HepG2 (cell line): ENCODE data around the gene SYT7. TPM values are rescaled to one million over a fixed set of nuclear protein-coding genes. Genes with fewer than 3 reads are reported as not detected.

Experiments
- ATF5 ChIP-seq: sonication (generic); formaldehyde crosslinking; IDR thresholded peaks from 2 replicates; pipeline ENCODE4 v1.4.0; 2020; ENCODE audit warnings: mild to moderate bottlenecking, low read depth, missing genetic modification reagents
- ATF6 ChIP-seq: sonication (generic); formaldehyde crosslinking; conservative IDR thresholded peaks from 2 replicates; pipeline ENCODE4 v1.4.0; 2020; ENCODE audit warnings: missing genetic modification reagents
- E2F5 ChIP-seq: sonication (generic); formaldehyde crosslinking; conservative IDR thresholded peaks from 2 replicates; pipeline ENCODE4 v1.4.0; 2020; ENCODE audit warnings: missing genetic modification reagents
- GATAD2A ChIP-seq: IDR thresholded peaks from 2 replicates; pipeline ENCODE4 v1.6.1; 2016
- HIVEP1 ChIP-seq: sonication (generic); formaldehyde crosslinking; IDR thresholded peaks from 2 replicates; pipeline ENCODE4 v1.4.0; 2020; ENCODE audit warnings: mild to moderate bottlenecking, missing genetic modification reagents
- HMG20A ChIP-seq: IDR thresholded peaks from 2 replicates; pipeline ENCODE4 v1.6.1; 2016; ENCODE audit warnings: borderline replicate concordance
- POGZ ChIP-seq: sonication (generic); formaldehyde crosslinking; IDR thresholded peaks from 2 replicates; pipeline ENCODE4 v1.4.0; 2020; ENCODE audit warnings: mild to moderate bottlenecking, missing genetic modification reagents
- POLR2AphosphoS5 ChIP-seq: IDR thresholded peaks from 2 replicates; pipeline ENCODE4 v1.6.1; 2012; ENCODE audit warnings: low read depth, low read length
- PPARG ChIP-seq: conservative IDR thresholded peaks from 2 replicates; pipeline ENCODE4 v1.6.1; 2016; ENCODE audit warnings: missing biosample characterization, missing genetic modification reagents
- RFXAP ChIP-seq: sonication (generic); formaldehyde crosslinking; IDR thresholded peaks from 2 replicates; pipeline ENCODE4 v1.4.0; 2020; ENCODE audit warnings: missing genetic modification reagents, borderline replicate concordance
- SALL2 ChIP-seq: sonication (generic); formaldehyde crosslinking; IDR thresholded peaks from 2 replicates; pipeline ENCODE4 v1.8.1; 2023; ENCODE audit warnings: mild to moderate bottlenecking, missing genetic modification reagents, inconsistent platforms
- YEATS4 ChIP-seq: sonication (generic); formaldehyde crosslinking; IDR thresholded peaks from 2 replicates; pipeline ENCODE4 v1.4.0; 2020; ENCODE audit warnings: missing genetic modification reagents, borderline replicate concordance
- ZEB1 ChIP-seq: IDR thresholded peaks from 2 replicates; pipeline ENCODE4 v1.6.1; 2012; ENCODE audit warnings: mild to moderate bottlenecking, low read depth, inconsistent platforms; ENCODE audit not compliant: insufficient replicate concordance
- ZNF232 ChIP-seq: sonication (generic); formaldehyde crosslinking; IDR thresholded peaks from 2 replicates; pipeline ENCODE4 v1.4.0; 2020; ENCODE audit warnings: missing genetic modification reagents, borderline replicate concordance
- ZNF468 ChIP-seq: sonication (generic); formaldehyde crosslinking; IDR thresholded peaks from 2 replicates; pipeline ENCODE4 v1.8.0; 2022; ENCODE audit warnings: mild to moderate bottlenecking, moderate library complexity, missing genetic modification reagents
- ZNF501 ChIP-seq: sonication (generic); formaldehyde crosslinking; IDR thresholded peaks from 2 replicates; pipeline ENCODE4 v1.5.1; 2020; ENCODE audit warnings: mild to moderate bottlenecking, moderate library complexity, missing genetic modification reagents
- ZNF564 ChIP-seq: sonication (generic); formaldehyde crosslinking; IDR thresholded peaks from 2 replicates; pipeline ENCODE4 v1.8.1; 2023; ENCODE audit warnings: mild to moderate bottlenecking, missing genetic modification reagents
- ZNF577 ChIP-seq: sonication (generic); formaldehyde crosslinking; IDR thresholded peaks from 2 replicates; pipeline ENCODE4 v1.4.0; 2020; ENCODE audit warnings: mild to moderate bottlenecking, low read depth, missing genetic modification reagents, borderline replicate concordance
- ZNF672 ChIP-seq: sonication (generic); formaldehyde crosslinking; IDR thresholded peaks from 2 replicates; pipeline ENCODE4 v1.8.1; 2022; ENCODE audit warnings: missing genetic modification reagents
- polyA plus RNA-seq, 8 experiments: library from polyadenylated mRNA; depleted of rRNA in 3 of 8; stranded (reverse) in 7 of 8; unstranded in 1 of 8; fragments of >200 nt; fragmentation: Illumina TruSeq in 4 of 8; extraction: Trizol in 4 of 8; gene quantifications; 2 replicates each; pipeline versions ENCODE4 v1.2.1 to v1.2.3, GENCODE V29; 2011 to 2016; ENCODE audit warnings: low read depth in 4 of 8, missing spikeins in 1 of 8, mixed read lengths in 1 of 8; ENCODE audit not compliant: insufficient read depth in 1 of 8
- total RNA-seq, 5 experiments: library from RNA; depleted of rRNA; stranded (reverse); fragments of >200 nt; fragmentation: Illumina TruSeq; extraction: Trizol; gene quantifications; 2 replicates each; pipeline ENCODE4 v1.2.3, GENCODE V29; 2016; ENCODE audit warnings: low read depth in 1 of 5
- TF ChIP-seq, protein P1 (sequence below): sonication (generic); formaldehyde crosslinking; IDR thresholded peaks from 2 replicates; pipeline ENCODE4 v1.4.0; 2020; ENCODE audit warnings: missing genetic modification reagents, borderline replicate concordance
- TF ChIP-seq, protein P2 (sequence below): IDR thresholded peaks from 2 replicates; pipeline ENCODE4 v1.6.1; 2018; ENCODE audit warnings: missing genetic modification reagents, mild to moderate bottlenecking, missing compliant biosample characterization
- TF ChIP-seq, protein P3 (sequence below): sonication (generic); formaldehyde crosslinking; IDR thresholded peaks from 2 replicates; pipeline ENCODE4 v1.4.0; 2020; ENCODE audit warnings: missing genetic modification reagents

SYT7 gene
- total and polyA plus RNA-seq, 2 of the 13 experiments (the other 11 are each of a cell fraction or from before 2014, with no cell fraction given) = 1.4 to 4.4 TPM

DNA sequence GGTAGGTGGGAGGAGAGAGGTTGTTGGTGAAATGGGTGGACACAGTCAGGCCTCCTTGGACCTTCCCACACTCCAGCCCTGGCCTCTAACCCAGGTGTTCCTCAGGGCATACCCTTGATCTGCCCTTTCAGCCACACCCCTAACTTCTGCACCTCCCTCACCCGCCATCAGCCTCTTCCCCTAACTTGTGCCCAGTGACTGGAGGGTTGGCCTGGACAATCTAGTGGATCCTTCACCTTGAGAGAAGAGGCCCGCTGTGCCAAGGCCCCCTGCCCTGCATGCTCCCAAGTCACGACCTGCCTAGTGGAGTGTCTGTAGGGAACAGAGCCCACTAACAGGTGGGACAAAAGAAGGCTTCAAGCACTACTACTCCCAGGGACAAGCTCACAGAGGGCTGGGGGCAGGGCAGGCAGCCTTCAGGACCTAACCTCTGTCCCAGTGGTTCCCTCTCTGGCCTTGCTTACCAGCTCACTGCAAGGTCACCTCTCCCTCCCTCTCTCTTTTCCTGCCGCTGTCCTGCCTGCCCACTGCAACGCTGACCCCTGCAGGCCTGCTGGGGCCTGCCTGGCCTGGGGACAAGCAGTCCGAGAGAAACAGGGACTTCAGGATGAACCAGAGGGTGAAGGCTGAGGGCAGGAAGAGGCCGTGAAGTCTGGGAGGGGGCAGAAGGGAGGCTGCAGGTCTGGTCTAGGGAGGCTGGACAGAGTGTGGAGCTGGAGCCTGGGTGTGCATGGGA lies 3.3 kb downstream of the SYT7 start (continued):
- TF ChIP-seq ATF5 (CRISPR knock-in tag) (no peak), POGZ (CRISPR knock-in tag) (peak; percentile 62), YEATS4 (CRISPR knock-in tag) (0 out of 2 replicates have a peak, but pooled peaks have one; percentile 18), RFXAP (CRISPR knock-in tag) (no peak), GATAD2A (CRISPR knock-in tag) (peak; percentile 76), POLR2AphosphoS5 (no peak), ATF6 (CRISPR knock-in tag) (no peak), ZNF501 (CRISPR knock-in tag) (peak; percentile 64; the same call in 1 of the 2 replicates), PPARG (CRISPR knock-in tag) (peak; percentile 99), HIVEP1 (no peak), ZEB1 (no peak), ZNF577 (no peak), SALL2 (CRISPR knock-in tag) (no peak; the same call in 1 of the 2 replicates), ZNF564 (CRISPR knock-in tag) (0 out of 2 replicates have a peak, but pooled peaks have one; percentile 29), ZNF468 (CRISPR knock-in tag) (no peak), ZNF672 (CRISPR knock-in tag) (no peak), E2F5 (CRISPR knock-in tag) (no peak), HMG20A (CRISPR knock-in tag) (no peak), ZNF232 (CRISPR knock-in tag) (0 out of 2 replicates have a peak, but pooled peaks have one; percentile 60)
- TF ChIP-seq, protein P1, sequence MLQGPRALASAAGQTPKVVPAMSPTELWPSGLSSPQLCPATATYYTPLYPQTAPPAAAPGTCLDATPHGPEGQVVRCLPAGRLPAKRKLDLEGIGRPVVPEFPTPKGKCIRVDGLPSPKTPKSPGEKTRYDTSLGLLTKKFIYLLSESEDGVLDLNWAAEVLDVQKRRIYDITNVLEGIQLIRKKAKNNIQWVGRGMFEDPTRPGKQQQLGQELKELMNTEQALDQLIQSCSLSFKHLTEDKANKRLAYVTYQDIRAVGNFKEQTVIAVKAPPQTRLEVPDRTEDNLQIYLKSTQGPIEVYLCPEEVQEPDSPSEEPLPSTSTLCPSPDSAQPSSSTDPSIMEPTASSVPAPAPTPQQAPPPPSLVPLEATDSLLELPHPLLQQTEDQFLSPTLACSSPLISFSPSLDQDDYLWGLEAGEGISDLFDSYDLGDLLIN (CRISPR knock-in tag) = no peak
- TF ChIP-seq, protein P2, sequence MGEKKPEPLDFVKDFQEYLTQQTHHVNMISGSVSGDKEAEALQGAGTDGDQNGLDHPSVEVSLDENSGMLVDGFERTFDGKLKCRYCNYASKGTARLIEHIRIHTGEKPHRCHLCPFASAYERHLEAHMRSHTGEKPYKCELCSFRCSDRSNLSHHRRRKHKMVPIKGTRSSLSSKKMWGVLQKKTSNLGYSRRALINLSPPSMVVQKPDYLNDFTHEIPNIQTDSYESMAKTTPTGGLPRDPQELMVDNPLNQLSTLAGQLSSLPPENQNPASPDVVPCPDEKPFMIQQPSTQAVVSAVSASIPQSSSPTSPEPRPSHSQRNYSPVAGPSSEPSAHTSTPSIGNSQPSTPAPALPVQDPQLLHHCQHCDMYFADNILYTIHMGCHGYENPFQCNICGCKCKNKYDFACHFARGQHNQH (CRISPR knock-in tag) = peak; percentile 70
- TF ChIP-seq, protein P3, sequence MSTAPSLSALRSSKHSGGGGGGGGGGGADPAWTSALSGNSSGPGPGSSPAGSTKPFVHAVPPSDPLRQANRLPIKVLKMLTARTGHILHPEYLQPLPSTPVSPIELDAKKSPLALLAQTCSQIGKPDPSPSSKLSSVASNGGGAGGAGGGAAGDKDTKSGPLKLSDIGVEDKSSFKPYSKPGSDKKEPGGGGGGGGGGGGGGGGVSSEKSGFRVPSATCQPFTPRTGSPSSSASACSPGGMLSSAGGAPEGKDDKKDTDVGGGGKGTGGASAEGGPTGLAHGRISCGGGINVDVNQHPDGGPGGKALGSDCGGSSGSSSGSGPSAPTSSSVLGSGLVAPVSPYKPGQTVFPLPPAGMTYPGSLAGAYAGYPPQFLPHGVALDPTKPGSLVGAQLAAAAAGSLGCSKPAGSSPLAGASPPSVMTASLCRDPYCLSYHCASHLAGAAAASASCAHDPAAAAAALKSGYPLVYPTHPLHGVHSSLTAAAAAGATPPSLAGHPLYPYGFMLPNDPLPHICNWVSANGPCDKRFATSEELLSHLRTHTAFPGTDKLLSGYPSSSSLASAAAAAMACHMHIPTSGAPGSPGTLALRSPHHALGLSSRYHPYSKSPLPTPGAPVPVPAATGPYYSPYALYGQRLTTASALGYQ (CRISPR knock-in tag) = no peak
